ENCODE measurements around the gene GALNT7.

Gene GALNT7

DNA sequence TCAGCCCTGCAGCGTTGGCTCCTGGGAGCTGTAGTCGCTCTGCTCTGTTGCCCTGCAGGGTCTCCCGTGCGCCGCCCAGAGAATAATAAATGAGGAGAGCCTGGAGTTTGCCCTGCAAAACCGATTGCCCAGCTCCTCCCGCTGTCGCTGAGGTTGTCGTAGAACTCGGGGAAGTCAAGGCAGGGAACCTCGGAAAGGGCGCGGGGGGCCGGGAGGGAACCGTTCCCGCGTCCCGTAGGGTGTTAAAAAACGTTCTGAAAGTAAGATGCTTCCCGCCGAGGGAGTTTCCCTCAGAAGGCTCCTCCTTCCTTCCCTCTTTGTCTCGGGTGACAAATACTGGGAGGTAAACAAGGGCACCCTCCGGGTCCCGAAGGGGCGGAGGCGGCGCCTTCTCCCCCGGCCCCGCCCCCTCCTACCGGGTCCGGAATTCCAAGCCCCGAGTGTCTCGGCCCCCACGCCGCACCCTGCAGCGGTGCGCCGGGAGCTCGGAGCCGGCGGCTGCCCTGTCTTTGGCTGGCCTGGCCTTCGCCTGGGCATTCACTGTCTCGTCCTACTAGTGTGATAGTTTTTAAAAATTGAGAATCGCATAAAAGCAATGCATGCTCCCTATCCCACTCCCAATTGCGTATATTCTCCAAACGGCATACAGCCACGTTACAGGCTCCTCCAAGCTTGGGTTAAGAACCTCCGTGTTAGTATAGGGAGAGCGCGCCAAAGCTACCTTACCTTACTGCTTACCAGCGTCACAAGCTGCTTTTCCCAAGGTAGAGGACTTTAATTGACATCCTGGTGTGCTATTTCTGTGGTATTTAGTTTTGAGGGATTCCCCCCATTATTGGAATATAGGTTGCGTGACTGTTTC is 166.5 kb downstream of the GALNT7 start:
- peak overlapping the region; percentile 89 for H3K4me3 ChIP-seq (ENCODE audit: low read depth, low read length)
- H3K9me3 ChIP-seq (ENCODE audit: severe bottlenecking): no peaks in the 10 kb centered on the region
- peak overlapping the region; percentile 99 for H3K27ac ChIP-seq
- DNase-seq: peak; percentile 95
- no peak for TF ChIP-seq CTCF (IDR thresholded peaks at IDR 0.05; ENCODE audit: low read depth, low read length)
- no peaks in the 10 kb centered on the region for H3K27me3 ChIP-seq (ENCODE audit: insufficient read depth, low read depth, severe bottlenecking)
- peaks cover 42% of the 10 kb centered on the region for H3K36me3 ChIP-seq

GRCh38 chr4:173337463-173337862 is 168.9 kb downstream of the GALNT7 start:
- Histone ChIP-seq H3K27ac (no peak overlapping the region), H3K4me3 (ENCODE audit: low read depth, low read length) (no peak overlapping the region), H3K36me3 (peaks cover 18% of the 10 kb centered on the region), H3K27me3 (ENCODE audit: insufficient read depth, low read depth, severe bottlenecking) (no peaks in the 10 kb centered on the region), H3K9me3 (ENCODE audit: severe bottlenecking) (no peaks in the 10 kb centered on the region)
- no peak for DNase-seq
- TF ChIP-seq CTCF (IDR thresholded peaks at IDR 0.05; ENCODE audit: low read depth, low read length): no peak

DNA sequence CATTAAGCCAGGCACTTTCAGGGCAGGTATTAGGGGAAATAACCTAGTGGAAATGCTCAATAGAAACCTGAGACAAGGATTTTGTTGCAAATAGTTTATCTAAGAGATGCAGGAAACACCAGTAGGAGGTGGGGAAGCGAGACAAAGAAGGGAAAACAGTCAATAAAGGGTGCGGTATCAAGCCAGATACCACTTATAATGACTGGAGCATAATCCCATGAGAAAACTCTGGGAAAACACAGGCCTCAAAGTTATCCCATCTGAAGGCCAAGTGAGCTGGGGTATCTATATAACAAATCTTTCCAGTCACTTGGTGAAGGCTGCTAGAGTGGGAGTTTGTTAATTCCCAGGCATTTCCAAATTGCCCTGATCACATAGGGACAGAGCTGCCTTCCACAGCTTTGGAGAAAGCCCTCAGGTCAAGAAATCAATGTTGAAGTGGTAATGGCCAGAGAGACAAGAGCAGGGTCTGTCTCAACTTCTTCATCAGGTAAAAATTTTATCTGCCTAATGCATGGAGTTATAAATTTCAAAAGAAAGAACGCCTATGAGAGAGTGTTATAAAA is 175.3 kb downstream of the GALNT7 start:
- TF ChIP-seq CTCF (IDR thresholded peaks at IDR 0.05; ENCODE audit: low read depth, low read length): no peak
- no peaks in the 10 kb centered on the region for H3K27me3 ChIP-seq (ENCODE audit: insufficient read depth, low read depth, severe bottlenecking)
- DNase-seq: no peak
- no peaks in the 10 kb centered on the region for H3K9me3 ChIP-seq (ENCODE audit: severe bottlenecking)
- no peaks in the 10 kb centered on the region for H3K36me3 ChIP-seq
- H3K4me3 ChIP-seq (ENCODE audit: low read depth, low read length): no peak overlapping the region
- H3K27ac ChIP-seq: no peak overlapping the region

DNA sequence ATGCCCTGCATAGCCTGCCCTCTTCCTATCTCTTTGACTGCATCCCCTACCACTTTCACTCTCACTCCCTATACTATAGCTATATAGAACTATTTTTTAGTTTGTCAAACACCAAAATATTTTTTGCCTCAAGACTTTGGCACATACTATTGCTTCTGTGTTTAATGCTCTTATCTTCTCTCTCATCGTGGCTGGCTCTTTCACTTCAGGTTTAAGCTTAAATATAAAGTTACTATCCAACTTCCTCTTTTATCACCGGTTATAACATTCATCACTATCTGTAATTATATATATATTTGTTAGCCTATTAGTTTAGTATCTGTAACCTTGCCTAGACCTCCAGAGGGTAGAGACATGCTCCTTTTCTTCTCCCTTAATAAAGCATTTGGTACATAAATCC is 177.0 kb downstream of the GALNT7 start:
- H3K27ac ChIP-seq: no peak overlapping the region
- no peak for DNase-seq
- H3K36me3 ChIP-seq: no peaks in the 10 kb centered on the region
- TF ChIP-seq CTCF (IDR thresholded peaks at IDR 0.05; ENCODE audit: low read depth, low read length): no peak
- no peaks in the 10 kb centered on the region for H3K27me3 ChIP-seq (ENCODE audit: insufficient read depth, low read depth, severe bottlenecking)
- no peak overlapping the region for H3K4me3 ChIP-seq (ENCODE audit: low read depth, low read length)
- H3K9me3 ChIP-seq (ENCODE audit: severe bottlenecking): no peaks in the 10 kb centered on the region

DNA sequence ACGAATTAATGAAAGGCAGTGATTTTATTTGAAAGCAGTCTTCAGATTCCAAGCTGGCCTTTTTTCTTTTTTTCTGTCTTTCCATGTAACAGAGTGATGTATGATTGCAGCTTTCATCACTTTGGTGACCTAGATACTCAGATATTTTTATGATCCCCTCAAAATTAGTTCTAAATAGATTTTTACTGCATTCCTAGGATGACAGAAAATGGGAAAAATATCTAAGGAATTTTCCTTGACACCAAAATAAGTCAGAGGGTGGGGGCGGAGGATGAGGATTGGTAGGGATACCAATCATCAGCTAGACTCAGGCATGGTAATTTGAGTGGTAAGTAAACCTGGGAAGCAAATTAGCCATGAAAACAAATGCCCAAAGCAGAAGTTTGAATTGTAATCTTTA is 177.5 kb downstream of the GALNT7 start:
- no peaks in the 10 kb centered on the region for H3K9me3 ChIP-seq (ENCODE audit: severe bottlenecking)
- no peak for DNase-seq
- no peak for TF ChIP-seq CTCF (IDR thresholded peaks at IDR 0.05; ENCODE audit: low read depth, low read length)
- H3K4me3 ChIP-seq (ENCODE audit: low read depth, low read length): no peak overlapping the region
- H3K27ac ChIP-seq: no peak overlapping the region
- no peaks in the 10 kb centered on the region for H3K36me3 ChIP-seq
- H3K27me3 ChIP-seq (ENCODE audit: insufficient read depth, low read depth, severe bottlenecking): no peaks in the 10 kb centered on the region
